PC-9 (cell line): Measurements from ENCODE around the gene TMA7B. TPM values are rescaled to one million over a fixed set of nuclear protein-coding genes. Genes with fewer than 3 reads are reported as not detected.

ENCODE experiments used
- Bru-seq: library from RNA; stranded (reverse); fragments of 400-500 nt; gene quantifications from one replicate; lab custom pipeline; 2021; lab: Mats Ljungman, UMichigan
- BruChase-seq, 2 experiments: library from RNA; stranded (reverse); fragments of 400-500 nt; gene quantifications; one replicate each; lab custom pipeline; 2021; lab: Mats Ljungman, UMichigan
- BruUV-seq: library from RNA; stranded (reverse); fragments of 400-500 nt; replicated peaks from 2 replicates; lab custom pipeline; 2021; lab: Mats Ljungman, UMichigan
- CTCF ChIA-PET: fragments of 300-600 bp; sonication (Branson Sonifier 250); formaldehyde crosslinking; loops from one replicate; lab custom pipeline; 2022; ENCODE audit warnings: antibody characterized with exemption; lab: Charles Lee
- POLR2A ChIA-PET: fragments of 300-600 bp; sonication (Branson Sonifier 250); formaldehyde crosslinking; loops from one replicate; lab custom pipeline; 2022; ENCODE audit warnings: antibody characterized with exemption; ENCODE audit not compliant: unreplicated experiment; lab: Charles Lee
- DNase-seq, 2 experiments: peaks; one replicate each; pipeline versions ENCODE4 v3.0.0 to v3.0.0-alpha.2; 2015 to 2022; ENCODE audit warnings: mixed read lengths in 1 of 2
- H2AFZ ChIP-seq: fragments of 200-600 bp; sonication (generic); 2 replicates; pipeline ENCODE4 v1.8.1; 2017; ENCODE audit warnings: antibody characterized with exemption
- H3F3A ChIP-seq: fragments of 200-600 bp; sonication (generic); 2 replicates; pipeline ENCODE4 v1.8.1; 2017; ENCODE audit warnings: antibody characterized with exemption, mild to moderate bottlenecking, low read depth; ENCODE audit not compliant: insufficient read depth
- H3K27ac ChIP-seq: fragments of 200-600 bp; sonication (generic); 2 replicates; pipeline ENCODE4 v1.6.1; 2016; ENCODE audit warnings: mixed run types
- H3K27me3 ChIP-seq: fragments of 200-600 bp; sonication (generic); 2 replicates; pipeline ENCODE4 v1.6.1; 2016; ENCODE audit warnings: low read depth, mixed run types; ENCODE audit not compliant: insufficient read depth
- H3K36me3 ChIP-seq: fragments of 200-600 bp; sonication (generic); 2 replicates; pipeline ENCODE4 v1.6.1; 2016; ENCODE audit warnings: low read depth, mixed run types
- H3K4me1 ChIP-seq: fragments of 200-600 bp; sonication (generic); replicated peaks from 2 replicates; pipeline ENCODE4 v1.6.1; 2016; ENCODE audit warnings: mixed run types; ENCODE audit not compliant: insufficient read depth
- H3K4me2 ChIP-seq: fragments of 200-600 bp; sonication (generic); 2 replicates; pipeline ENCODE4 v1.6.1; 2017; ENCODE audit warnings: mixed run types
- H3K4me3 ChIP-seq: fragments of 200-600 bp; sonication (generic); 2 replicates; pipeline ENCODE4 v1.6.1; 2016; ENCODE audit warnings: mixed run types
- H3K79me2 ChIP-seq: fragments of 200-600 bp; sonication (generic); 2 replicates; pipeline ENCODE4 v1.6.1; 2017; ENCODE audit warnings: low read depth, mixed run types
- H3K9me2 ChIP-seq: fragments of 200-600 bp; sonication (generic); 2 replicates; pipeline ENCODE4 v1.8.1; 2017; ENCODE audit warnings: mild to moderate bottlenecking; ENCODE audit not compliant: insufficient read depth
- H3K9me3 ChIP-seq: fragments of 200-600 bp; sonication (generic); 2 replicates; pipeline ENCODE4 v1.8.1; 2016; ENCODE audit warnings: low read depth; ENCODE audit not compliant: insufficient read depth
- H4K20me1 ChIP-seq: fragments of 200-600 bp; sonication (generic); 2 replicates; pipeline ENCODE4 v1.8.1; 2017; ENCODE audit not compliant: insufficient read depth
- CTCF ChIP-seq: fragments of 200-600 bp; sonication (generic); conservative IDR thresholded peaks from 2 replicates; pipeline ENCODE4 v1.6.1; 2017; ENCODE audit warnings: mixed run types, antibody characterized with exemption, mild to moderate bottlenecking, moderate library complexity
- EZH2 ChIP-seq: fragments of 200-600 bp; sonication (generic); IDR thresholded peaks from 2 replicates; pipeline ENCODE4 v1.8.0; 2017; ENCODE audit warnings: antibody characterized with exemption, low read depth
- intact Hi-C: fragments of 100-400 bp; cut with micrococcal nuclease; formaldehyde crosslinking; loops from one replicate; pipeline ENCODE4 v1.10.0; 2022; ENCODE audit not compliant: unreplicated experiment
- long read RNA-seq: library from polyadenylated mRNA; stranded (forward); transcript quantifications from one replicate; pipeline ENCODE4 v2.0.0, GENCODE V29; 2022
- total RNA-seq: library from RNA; stranded (reverse); gene quantifications from 2 replicates; pipeline ENCODE4 v1.2.3, GENCODE V29; 2021

The TMA7B gene
- not detected in 2 replicates for total RNA-seq
- Bru-seq, nascent RNA: not detected
- BruChase-seq, experiment 1, labeled RNA remaining after a 2-hour chase: not detected
- BruChase-seq, experiment 2, labeled RNA remaining after a 6-hour chase: not detected
- long read RNA-seq: 0 reads

GRCh38 chr22:39959640-39960447 is at the start of gene TMA7B:
Gene TMA7B (plus strand): TSS chr22:39960397. CDS start chr22:39964375, 3,978 bp downstream.
- ChIA-PET CTCF (no interaction called here), POLR2A (no interaction called here)
- H3K4me1 ChIP-seq: no peaks in the 10 kb centered on the region
- H3K4me3 ChIP-seq: no peak within 1 kb of the TSS
- no peak within 1 kb of the TSS for H3K4me2 ChIP-seq
- no peak within 1 kb of the TSS for H2AFZ ChIP-seq
- no peaks in the 10 kb centered on the region for H3K79me2 ChIP-seq
- DNase-seq: peak in 1 of 2 experiments; percentile 30
- no peak within 1 kb of the TSS for H3K27ac ChIP-seq
- intact Hi-C loops: no loop called here
- no peaks in the 10 kb centered on the region for H3K36me3 ChIP-seq
- H4K20me1 ChIP-seq: no peaks in the 10 kb centered on the region
- BruUV-seq: no TSS peak
- no peak for TF ChIP-seq EZH2
- TF ChIP-seq CTCF: no peak; the same call in 1 of the 2 replicates
- H3K27me3 ChIP-seq: peaks cover 30% of the 10 kb centered on the region
- H3K9me3 ChIP-seq: no peaks in the 10 kb centered on the region
- no peaks in the 10 kb centered on the region; the same call in 1 of the 2 replicates for H3K9me2 ChIP-seq
- H3F3A ChIP-seq: no peaks in the 10 kb centered on the region

- Histone ChIP-seq H2AFZ (no peak overlapping the region), H3F3A (no peaks in the 10 kb centered on the region), H3K4me2 (no peak overlapping the region), H3K27ac (no peak overlapping the region), H3K9me3 (no peaks in the 10 kb centered on the region), H3K36me3 (no peaks in the 10 kb centered on the region), H3K4me1 (no peaks in the 10 kb centered on the region), H3K9me2 (no peaks in the 10 kb centered on the region; the same call in 1 of the 2 replicates), H3K4me3 (no peak overlapping the region), H3K79me2 (no peaks in the 10 kb centered on the region), H4K20me1 (no peaks in the 10 kb centered on the region), H3K27me3 (peaks cover 92% of the 10 kb centered on the region)
- BruUV-seq: no TSS peak
- no peak for DNase-seq
- ChIA-PET CTCF (no interaction called here), POLR2A (no interaction called here)
- intact Hi-C loops: no loop called here
- TF ChIP-seq CTCF (no peak), EZH2 (no peak)
Measured at GRCh38 chr22:39910876-39911613, 49.2 kb upstream of the TMA7B start.

DNA sequence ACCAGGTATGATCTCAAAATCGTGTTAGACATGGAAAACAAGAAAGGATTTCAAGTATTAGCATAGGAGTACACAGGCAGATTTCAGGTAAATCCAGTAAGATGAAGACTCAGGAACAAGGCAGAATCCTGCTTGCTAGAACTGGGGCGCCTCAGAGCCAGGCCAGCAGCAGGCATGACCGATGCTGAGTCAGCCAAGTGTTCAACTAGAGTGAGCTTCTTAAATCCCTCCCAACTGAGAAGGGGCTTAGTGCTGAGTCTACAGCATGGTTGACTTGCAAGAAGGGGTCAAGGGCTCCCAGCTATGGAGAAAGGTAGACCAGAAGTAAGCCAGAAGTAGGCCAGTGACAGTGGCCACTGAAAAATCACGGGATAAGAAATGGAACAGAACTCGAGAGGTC is 46.9 kb upstream of the TMA7B start:
- Histone ChIP-seq H3K27ac (no peak overlapping the region), H3K4me3 (no peak overlapping the region), H4K20me1 (no peaks in the 10 kb centered on the region), H3K4me2 (no peak overlapping the region), H3K9me3 (no peaks in the 10 kb centered on the region), H3K9me2 (no peaks in the 10 kb centered on the region), H2AFZ (no peak overlapping the region), H3K36me3 (no peaks in the 10 kb centered on the region), H3K79me2 (no peaks in the 10 kb centered on the region), H3K4me1 (no peaks in the 10 kb centered on the region), H3F3A (no peaks in the 10 kb centered on the region), H3K27me3 (peaks cover 90% of the 10 kb centered on the region)
- intact Hi-C loops: no loop called here
- ChIA-PET CTCF (interaction anchor here (0.6 kb wide), 1 partner anchor 30 kb away, joined by 3 read pairs; no protein-coding TSS in a partner anchor), POLR2A (no interaction called here)
- TF ChIP-seq CTCF (no peak), EZH2 (no peak)
- DNase-seq: no peak
- no TSS peak for BruUV-seq
